HG02678 (cell line): Measurements from ENCODE around the gene TRPM7.
"Not testable (repeated sequence)": the region's sequence is repeated elsewhere in the genome, so short reads cannot be mapped to it uniquely, and the experiment has no call there.

Source experiments
- ATAC-seq: cut with Tn5 transposase; IDR thresholded peaks from one replicate; pipeline ENCODE4 v1.9.1; 2021; ENCODE audit warnings: mild to moderate bottlenecking, moderate library complexity; ENCODE audit not compliant: unreplicated experiment

TRPM7 gene

DNA sequence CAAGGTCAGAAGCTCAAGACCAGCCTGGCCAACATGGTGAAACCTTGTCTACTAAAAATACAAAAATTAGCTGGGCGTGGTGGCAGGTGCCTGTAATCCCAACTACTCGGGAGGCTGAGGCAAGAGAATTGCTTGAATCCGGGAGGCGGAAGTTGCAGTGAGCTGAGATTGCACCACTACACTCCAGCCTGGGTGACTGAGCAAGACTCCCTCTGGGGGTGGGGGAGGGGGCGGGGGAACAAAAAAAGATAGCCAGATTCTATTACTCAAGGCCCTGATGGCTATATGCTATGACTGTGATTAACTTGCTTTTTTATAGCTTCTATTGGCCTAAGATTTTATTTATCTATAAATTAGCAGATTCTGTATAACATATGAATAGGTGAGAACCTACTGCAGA lies 112.8 kb downstream of the TRPM7 start:
- not testable (repeated sequence) for ATAC-seq

DNA sequence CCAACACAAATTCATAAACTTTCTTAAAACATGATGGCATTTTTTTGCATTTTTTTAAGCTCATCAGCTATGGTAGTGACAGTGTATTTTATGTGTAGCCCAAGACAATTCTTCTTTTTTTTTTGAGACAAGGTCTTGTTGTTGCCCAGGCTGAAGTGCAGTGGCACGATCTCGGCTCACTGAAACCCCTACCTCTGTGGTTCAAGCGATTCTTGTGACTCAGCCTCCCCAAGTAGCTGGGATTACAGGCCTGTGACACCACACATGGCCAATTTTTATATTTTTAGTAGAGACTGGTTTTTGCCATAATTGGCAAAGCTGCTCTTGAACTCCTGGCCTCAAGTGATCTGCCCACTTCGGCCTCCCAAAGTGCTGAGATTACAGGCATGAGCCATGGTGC lies 122.8 kb downstream of the TRPM7 start:
- ATAC-seq: no peak

DNA sequence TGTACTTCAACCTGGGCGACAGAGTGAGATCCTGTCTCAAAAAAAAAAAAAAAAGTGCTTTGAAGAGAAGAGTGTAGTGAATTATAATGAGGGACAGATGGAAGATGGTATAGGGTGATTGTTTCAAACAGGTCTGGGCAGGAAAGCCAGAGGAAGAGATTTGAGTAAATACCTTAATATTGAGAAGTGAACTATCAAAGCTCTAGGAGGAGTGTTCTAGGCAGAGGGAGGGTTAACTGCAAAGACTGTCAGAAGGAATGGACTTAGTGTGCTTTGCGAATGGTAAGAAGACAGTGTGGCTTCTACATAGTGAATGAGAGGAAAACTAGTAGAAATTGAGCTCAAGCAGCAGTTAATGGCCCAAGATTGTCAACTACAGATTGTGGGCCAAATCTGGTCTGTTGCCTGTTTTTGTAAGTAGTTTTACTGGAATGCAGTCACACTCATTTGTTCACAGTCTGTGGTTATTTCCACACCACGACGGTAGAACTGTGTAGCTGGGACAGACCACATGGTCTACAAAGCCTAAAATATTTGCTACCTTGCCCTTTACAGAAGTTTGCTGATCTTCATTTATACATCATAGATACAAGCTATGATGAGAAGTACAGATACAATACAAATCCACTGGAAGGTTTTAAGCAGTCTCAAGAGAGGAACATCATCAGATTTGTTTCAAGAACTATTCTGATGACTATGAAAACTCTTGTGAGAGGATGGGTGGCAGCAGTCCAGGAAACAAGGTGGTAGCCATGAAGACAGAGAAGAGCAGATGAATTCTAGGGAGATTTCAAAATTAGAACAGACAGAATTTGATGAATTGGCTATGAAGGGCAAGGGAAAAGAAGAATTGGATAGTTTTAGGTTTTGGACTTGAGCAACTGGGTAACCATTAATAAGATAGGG lies 123.6 kb downstream of the TRPM7 start:
- no peak for ATAC-seq

DNA sequence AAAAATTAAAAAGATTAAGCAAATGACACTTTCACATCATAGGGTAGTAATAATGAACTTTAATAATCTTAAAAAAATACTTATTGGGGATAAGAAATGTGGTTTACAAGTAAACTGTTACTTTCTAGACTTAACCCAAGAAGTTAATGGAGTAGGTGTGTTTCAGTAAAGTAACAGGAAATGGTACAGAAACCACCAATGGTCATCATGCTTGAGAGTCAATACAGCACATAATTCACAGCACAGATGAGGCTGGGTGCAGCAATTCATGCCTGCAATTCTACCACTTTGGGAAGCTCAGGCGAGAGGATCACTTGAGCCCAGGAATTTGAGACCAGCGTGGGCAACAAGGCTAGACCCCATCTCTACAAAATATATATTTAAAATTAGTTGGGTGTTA lies 128.6 kb downstream of the TRPM7 start:
- ATAC-seq: no peak

DNA sequence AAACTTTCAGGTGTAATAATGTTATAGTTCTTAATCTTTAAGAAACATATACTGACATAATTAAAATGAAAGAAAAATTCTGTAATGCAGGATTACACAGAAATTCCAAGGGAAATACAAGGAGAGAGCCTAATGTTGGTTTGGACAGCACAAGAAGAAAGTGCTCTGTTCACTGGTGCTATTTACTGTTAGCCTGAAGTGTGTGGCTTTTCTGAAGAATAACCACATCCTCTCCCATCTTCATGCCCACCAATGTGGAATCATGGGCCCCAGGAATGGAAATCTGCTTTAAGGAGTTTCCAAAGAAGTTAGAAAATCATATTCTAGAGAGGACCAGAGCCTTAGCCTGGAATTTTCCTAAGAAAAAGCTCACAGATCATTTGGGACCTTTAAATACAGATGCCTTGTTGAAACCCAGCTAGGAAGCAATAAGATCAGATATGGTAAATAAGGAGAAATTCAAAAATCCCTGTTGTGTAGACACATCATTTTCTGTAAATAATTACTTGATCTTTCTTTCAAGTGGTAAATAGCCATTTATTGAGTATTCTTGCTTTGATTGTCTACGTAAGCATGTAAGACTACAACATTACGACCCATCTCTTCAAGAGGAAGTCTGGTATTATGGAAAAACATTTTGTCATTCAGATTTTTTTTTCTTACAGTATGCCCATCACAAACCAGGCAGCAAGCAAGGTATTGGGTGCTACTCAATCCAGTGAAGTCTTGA lies 129.8 kb downstream of the TRPM7 start:
- no peak for ATAC-seq

DNA sequence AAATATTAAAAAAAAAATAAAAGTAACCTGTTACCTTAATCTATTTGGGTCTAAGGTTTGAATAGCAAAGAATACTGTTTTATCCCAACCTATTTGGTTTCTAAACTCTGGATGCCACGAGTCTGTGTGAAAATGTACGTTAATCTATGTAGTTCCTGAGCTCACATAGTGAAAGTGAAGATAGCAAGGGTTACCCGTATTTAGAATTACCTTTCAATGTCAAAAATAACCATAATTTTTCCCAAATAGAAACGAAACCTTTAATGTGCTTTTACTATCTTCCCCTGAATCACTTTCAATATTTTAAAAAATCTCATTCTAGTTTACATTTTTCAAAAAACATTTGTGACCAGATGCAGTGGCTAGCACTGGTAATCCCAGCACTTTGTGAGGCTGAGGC lies 134.4 kb downstream of the TRPM7 start:
- no peak for ATAC-seq

DNA sequence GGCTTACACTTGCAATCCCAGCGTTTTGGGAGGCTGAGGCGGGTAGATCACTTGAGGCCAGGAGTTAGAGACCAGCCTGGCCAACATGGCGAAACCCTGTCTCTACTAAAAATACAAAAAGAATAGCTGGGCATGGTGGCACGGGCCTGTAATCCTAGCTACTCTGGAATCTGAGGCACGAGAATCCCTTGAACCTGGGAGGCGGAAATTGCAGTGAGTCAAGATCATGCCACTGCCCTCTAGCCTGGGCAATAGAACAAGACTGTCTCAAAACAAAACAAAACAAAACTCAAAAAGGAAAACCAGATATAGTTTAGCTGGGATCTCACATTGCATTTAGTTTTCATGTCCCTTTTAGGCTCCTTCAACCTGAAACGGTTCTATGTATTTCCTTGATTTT lies 137.3 kb downstream of the TRPM7 start:
- no peak for ATAC-seq

DNA sequence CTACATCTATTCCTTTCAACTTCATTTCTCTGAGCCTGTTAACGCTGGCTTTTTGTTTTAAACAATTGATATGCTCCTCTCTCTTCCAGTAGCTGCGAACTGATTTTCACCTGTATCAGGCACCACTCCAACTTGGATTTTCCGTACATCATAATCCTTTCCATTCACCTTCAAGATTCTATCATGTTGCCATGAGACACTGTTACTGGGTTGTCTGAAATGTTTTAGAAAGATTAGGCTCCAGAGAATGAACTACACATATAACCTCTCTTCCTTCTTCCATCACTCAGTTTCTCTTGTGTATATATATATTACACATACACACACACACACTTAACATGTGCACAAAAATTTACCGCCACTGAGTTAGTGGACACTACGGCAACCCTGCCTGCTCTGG lies 140.0 kb downstream of the TRPM7 start, which contains the start of gene USP50:
USP50 (minus strand) TSS at position 101 of the 400 bp plus-strand sequence. CDS start 141 bp downstream, outside the sequence.
- ATAC-seq: no peak

DNA sequence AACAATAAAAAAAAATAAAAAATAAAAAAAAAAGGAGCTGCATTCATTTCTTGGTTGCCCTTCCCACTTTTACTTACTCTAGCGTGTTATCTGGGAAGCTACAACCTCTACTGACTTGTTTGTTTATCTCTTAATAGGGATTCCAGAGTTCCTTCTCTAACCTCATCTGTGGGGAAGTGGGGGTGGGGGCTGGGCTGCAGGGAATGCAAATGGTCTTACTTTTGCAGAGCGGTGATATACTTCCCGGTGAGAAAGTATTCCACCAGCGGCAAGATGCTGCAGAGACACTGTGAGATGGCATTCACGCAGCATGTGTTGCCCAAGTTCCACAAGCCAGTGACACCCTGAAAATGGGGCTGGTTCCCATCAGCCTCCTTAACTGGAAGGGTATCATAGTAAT lies 142.2 kb downstream of the TRPM7 start:
- ATAC-seq: no peak

DNA sequence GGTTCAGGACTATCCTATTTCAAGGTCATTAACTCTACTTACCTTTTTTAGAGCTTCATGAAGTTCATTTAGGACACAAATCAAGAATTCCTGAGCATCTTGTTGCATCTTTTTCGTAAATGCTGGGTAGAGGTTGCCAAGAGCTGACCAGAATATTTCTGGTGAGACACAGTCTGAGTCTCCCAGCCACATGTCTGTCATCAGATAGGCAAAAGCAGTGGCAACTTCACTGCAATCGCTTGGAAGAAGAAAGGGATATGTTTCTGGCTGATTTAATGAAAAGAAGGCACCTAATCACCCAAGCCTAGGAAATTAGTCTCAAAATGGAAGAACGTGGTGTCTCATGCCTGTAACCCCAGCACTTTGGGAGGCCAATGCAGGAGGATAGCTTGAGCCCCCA lies 143.0 kb downstream of the TRPM7 start:
- no peak for ATAC-seq

DNA sequence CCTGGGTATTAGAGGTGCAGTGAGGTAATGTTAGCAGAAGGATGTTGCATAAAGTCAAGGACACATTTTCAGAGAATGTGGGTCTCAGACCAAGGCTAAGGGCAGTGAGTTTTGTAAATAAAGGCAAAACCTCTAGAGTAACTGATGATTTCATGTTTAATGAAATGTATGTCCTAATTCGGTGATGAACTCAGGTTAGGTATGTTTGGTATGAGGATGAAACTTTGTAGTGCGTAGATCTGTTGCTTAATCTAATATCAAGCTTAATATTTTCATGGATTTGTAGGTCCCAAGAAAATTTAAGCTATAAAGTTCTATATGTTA lies 143.7 kb downstream of the TRPM7 start:
- no peak for ATAC-seq

DNA sequence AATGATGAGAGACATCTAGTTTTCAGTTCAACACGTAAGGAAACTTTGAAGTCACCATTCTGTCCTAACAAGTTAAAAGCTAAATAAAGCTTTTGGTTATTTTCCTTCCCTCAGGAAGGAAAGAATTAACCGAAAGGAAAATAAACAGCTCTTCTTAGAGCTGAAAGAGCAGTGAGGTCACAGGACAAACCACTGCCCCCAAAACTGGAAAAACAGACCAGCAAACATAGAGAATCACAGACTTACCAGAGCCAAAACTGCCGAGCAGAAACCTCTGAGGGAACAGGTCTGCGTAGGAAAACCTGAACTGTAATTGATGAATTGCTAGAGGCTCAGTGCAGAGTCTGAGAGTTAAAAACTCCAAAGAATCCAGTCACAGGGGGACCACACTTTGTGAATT lies 154.8 kb downstream of the TRPM7 start:
- ATAC-seq: no peak

DNA sequence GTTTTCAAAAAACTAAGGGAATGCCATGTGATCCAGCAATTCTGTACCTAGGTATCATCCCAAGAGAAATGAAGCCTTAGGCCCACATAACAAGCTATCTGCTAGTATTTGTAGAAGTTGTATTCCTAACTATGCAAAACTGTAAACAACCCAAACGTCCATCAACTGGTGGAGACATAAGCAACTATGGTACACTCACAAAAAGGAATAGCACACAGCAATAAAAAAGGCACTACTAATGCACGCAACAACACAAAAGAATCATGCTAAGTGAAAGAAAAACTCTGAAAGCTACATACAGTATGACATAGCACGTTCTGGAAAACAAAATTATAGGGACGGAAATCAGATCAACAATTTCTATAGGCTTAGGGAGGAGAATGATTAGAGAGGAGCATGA lies 155.4 kb downstream of the TRPM7 start:
- no peak for ATAC-seq

DNA sequence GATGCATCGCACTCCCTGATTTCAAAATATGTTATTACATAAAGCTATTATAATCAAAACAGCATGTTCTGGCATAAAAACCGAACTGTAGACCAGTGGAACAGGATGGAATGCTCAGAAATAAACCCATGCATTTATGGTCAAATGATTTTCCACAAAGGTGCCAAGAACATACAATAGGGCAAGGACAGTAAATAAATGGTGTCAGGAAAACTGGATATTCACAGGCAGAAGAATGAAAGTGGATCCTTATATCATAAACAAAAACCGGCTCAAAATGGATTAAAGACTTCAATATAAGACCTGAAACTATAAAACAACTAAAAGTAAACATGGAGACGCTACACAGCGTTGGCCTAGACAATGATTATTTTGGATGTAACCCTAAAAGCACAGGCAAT lies 162.7 kb downstream of the TRPM7 start:
- no peak for ATAC-seq

DNA sequence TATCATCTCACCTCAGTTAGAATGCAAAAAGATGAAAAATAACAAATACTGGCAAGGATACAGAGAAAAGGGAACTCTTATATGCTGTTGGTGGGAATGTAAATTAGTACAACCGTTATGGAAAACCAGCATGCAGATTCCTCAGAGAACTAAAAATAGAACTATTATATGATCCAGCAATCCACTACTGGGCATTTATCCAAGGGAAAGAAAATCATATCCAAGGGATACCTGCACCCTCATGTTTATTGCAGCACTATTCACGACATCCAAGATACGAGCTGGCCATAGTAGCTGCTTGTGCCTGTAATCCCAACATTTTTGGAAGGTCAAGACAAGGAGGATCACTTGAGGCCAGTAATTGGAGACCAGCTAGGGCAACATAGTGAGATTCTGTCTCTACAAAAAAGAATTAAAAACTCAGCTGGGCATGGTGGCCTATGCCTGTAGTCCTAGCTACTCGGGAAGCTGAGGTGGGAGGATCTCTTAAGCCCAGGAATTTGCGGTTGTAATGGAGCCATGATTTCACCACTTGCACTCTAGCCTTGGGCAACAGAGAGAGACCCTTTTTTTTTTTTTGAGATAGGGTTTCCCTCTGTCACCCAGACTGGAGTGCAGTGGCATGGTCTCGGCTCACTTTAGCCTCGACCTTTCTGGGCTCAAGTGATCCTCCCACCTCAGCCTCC lies 166.7 kb downstream of the TRPM7 start:
- no peak for ATAC-seq

DNA sequence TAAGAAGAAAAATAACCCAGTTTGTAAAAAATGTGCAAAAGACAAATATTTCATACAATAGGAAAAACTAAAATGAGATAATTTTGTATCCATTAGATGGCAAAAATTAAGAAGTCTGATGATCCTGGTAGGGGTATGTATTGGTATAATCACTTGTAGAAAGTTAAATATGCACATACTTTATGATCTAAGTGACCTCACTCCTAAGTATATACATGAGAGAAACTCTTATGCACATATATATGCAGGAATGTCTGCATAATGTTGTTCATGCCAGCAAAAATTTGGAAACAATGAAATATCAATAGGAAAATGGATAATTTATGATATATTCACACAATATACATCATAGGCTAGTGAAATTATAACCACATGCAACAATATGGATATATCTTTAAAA lies 173.6 kb downstream of the TRPM7 start:
- no peak for ATAC-seq
